ENCODE measurements around the gene TXNDC11.

- TF ChIP-seq KAT2B (IDR thresholded peaks at IDR 0.05; ENCODE audit: low read depth, low read length) = no peak
- TF ChIP-seq GABPA (tag; conservative IDR thresholded peaks at IDR 0.05; ENCODE audit: low read depth) = no peak
Observed at GRCh38 chr16:11700264-11701029, 42.2 kb downstream of the TXNDC11 start.
